DND-41 (cell line): ENCODE results near the gene BLOC1S4.

Experiments used
- CTCF ChIP-seq: IDR thresholded peaks from 2 replicates; pipeline ENCODE4 v1.5.1; 2012; ENCODE audit warnings: borderline replicate concordance, low read length, moderate library complexity, mild to moderate bottlenecking; ENCODE audit not compliant: poor library complexity, severe bottlenecking; ENCODE audit errors: extremely low read depth
- EZH2 ChIP-seq: IDR thresholded peaks from 3 replicates; pipeline ENCODE4 v1.6.1; 2012; ENCODE audit warnings: borderline replicate concordance, low read depth, mild to moderate bottlenecking, moderate library complexity, low read length, inconsistent platforms; ENCODE audit not compliant: severe bottlenecking

- no peak for TF ChIP-seq CTCF
- no peak for TF ChIP-seq EZH2
Measured at GRCh38 chr4:6739920-6740319, 23.9 kb downstream of the BLOC1S4 start.
